ENCODE data around the gene TTC4. TPM values are rescaled to one million over a fixed set of nuclear protein-coding genes. Genes with fewer than 3 reads are reported as not detected.

TTC4 gene, protein sequence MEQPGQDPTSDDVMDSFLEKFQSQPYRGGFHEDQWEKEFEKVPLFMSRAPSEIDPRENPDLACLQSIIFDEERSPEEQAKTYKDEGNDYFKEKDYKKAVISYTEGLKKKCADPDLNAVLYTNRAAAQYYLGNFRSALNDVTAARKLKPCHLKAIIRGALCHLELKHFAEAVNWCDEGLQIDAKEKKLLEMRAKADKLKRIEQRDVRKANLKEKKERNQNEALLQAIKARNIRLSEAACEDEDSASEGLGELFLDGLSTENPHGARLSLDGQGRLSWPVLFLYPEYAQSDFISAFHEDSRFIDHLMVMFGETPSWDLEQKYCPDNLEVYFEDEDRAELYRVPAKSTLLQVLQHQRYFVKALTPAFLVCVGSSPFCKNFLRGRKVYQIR
- 27.1 to 39.1 TPM (median 28.3 TPM) in 5 replicates for total RNA-seq (2022; extraction: Qiagen RNA extraction)

DNA sequence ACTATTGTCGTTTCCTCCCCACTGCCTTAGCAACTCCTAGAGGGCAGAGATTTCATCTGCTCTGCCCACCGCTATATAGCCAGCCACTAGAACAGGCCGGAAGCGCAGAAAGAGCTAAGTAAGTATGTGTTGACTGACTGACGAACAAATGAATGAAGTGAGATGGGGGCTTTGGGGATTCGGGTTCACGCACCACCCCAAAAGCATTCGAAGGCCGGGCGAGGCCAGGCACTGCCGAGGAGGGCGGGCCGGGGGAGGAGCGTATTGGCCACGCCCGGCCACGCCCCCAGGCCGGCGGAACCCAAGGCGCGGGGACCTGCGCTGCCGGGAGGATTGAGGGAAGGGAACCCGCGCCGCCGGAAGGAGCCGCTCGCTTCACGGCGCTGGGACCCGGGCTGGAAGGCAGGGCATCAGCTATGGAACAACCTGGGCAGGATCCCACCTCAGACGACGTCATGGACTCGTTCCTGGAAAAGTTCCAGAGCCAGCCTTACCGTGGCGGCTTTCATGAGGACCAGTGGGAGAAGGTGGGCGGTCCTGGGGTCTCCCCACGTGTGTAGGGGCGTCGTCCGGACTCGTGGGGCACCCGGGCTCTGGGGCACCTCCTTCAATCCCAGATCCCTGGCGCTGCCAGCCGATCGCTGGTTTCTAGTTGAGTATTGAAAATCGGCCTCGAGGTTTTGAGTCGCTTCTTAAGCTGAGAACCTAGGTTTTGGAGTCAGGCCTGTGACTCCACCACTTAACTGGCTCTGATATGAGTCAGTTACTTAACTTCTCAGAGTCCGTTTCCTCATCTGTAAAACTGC is at the start of gene TTC4:
TSS of gene TTC4 (plus strand) at position 369 of the 806 bp plus-strand sequence. CDS start at position 417, 48 bp downstream.

DNA sequence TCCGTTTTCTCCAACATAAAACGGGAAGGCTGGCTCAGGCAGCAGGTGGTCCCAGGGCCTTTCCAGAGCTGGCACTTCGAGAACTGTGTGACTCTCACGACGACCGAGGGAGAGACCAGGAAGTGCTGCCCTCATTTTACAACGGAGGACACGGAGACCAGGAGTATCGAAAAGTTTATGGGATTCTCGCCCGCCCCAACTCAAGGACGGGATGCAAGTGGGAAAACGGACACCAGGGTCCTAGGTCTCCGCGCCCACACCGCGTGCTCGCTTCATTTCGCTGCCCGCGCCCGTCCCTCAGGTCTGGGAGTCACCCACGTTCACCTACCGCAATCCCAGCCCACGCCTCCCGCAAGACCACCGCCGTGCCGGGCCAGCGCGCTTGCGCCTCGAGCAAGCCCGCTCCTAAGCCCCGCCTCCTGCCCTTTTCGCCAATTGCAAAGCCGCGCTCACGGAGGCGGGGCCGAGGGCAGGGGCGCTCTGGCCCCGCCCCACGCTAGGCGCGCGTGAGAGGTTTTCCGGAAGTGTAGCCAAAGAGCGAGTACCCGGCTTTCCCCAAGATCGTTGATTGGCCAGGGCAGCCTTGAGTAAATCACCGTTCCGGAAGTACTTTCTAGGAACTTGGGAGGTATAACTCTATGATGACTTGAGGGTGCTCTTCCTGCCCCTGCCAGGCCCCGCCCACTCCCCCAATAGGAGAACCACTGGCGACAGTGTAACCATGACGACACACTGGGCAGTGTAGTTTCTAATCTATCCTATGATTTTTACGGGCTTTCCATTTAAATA is 48.7 kb downstream of the TTC4 start, which contains the start of gene PARS2:
TSS of gene PARS2 (minus strand) at position 391 of the 789 bp plus-strand sequence. CDS start 5,362 bp downstream, outside the sequence.

Other genes with a start within 250 kb of the TTC4 start
- gene ACOT11, start 167.6 kb upstream of the TTC4 start, total RNA-seq (2022; extraction: Qiagen RNA extraction) = 1.8 to 2.7 TPM (median 2.3 TPM) in 5 replicates
- gene FAM151A, start 92.3 kb upstream of the TTC4 start, total RNA-seq (2022; extraction: Qiagen RNA extraction) = 0.05 TPM in 1 of 5 replicates, not detected in the others
- gene MROH7, start 74.1 kb upstream of the TTC4 start, total RNA-seq (2022; extraction: Qiagen RNA extraction) = not detected in 5 replicates
- gene PARS2, start 48.7 kb downstream of the TTC4 start, total RNA-seq (2022; extraction: Qiagen RNA extraction) = 3.6 to 5.4 TPM (median 4.8 TPM) in 5 replicates
- not detected in 5 replicates for gene TTC22, start 85.5 kb downstream of the TTC4 start, total RNA-seq (2022; extraction: Qiagen RNA extraction)
- 35.1 to 44.3 TPM (median 40.7 TPM) in 5 replicates for gene DHCR24, start 171.3 kb downstream of the TTC4 start, total RNA-seq (2022; extraction: Qiagen RNA extraction)